Bronchial epithelial cell (primary cell): ENCODE data around the gene MMP17. TPM values are rescaled to one million over a fixed set of nuclear protein-coding genes. Genes with fewer than 3 reads are reported as not detected.

Source experiments
- DNase-seq: peaks from one replicate; pipeline ENCODE4 v3.0.0-alpha.2; 2010; ENCODE audit warnings: low read depth
- FAIRE-seq: peaks from 2 replicates; lab custom pipeline; 2011; peaks lifted over from hg19 to GRCh38; lab: Jason Lieb, UNC
- H3K27me3 ChIP-seq: 2 replicates; pipeline ENCODE4 v1.5.1; 2011; ENCODE audit warnings: low read length; ENCODE audit not compliant: control insufficient read depth, insufficient read depth
- H3K36me3 ChIP-seq: 2 replicates; pipeline ENCODE4 v1.5.1; 2011; ENCODE audit warnings: low read length; ENCODE audit not compliant: control insufficient read depth, insufficient read depth
- H3K4me3 ChIP-seq: 2 replicates; pipeline ENCODE4 v1.5.1; 2011; ENCODE audit warnings: mild to moderate bottlenecking, low read depth, low read length, control low read depth
- total RNA-seq: library from RNA; depleted of rRNA; stranded (reverse); fragments of >200 nt; gene quantifications from 2 replicates; pipeline ENCODE4 v1.2.1, GENCODE V29; 2014
- TF ChIP-seq, protein P1 (sequence below): IDR thresholded peaks from 2 replicates; pipeline ENCODE4 v1.5.1; 2011; ENCODE audit warnings: mild to moderate bottlenecking, moderate library complexity, low read length, control low read depth, inconsistent platforms; ENCODE audit not compliant: insufficient read depth, severe bottlenecking

The MMP17 gene
- total RNA-seq = 4.1 and 4.5 TPM in 2 replicates

DNA sequence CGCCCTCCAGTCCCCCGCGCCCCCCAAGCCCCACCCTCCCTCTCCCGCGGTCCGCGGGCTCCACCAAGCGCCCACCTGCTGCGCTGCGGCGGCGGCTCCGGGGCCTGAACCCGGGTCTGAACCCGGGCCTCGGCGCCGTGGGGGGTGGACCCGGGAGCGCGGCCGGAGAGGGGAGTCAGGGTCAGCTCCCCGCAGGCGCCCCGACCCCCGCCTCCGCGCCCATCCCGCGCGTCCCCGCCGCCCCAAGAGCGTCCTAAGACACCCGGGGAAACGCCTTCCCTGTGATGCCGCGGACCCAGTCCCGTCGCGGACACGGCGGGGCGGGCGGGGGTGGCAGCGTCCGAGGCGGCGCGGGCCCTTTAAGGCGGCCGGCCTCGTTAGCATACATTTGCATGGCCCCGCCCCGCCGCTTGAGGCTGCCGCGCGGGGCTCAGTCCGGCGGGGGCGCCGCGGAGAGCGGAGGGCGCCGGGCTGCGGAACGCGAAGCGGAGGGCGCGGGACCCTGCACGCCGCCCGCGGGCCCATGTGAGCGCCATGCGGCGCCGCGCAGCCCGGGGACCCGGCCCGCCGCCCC lies at the start of gene MMP17:
Gene MMP17 (plus strand): TSS at position 433 of the 574 bp plus-strand sequence. CDS start 102 bp downstream, at position 535.
- FAIRE-seq (no peak), DNase-seq (no peak)
- peak within 1 kb of the TSS; percentile 41 for H3K4me3 ChIP-seq

DNA sequence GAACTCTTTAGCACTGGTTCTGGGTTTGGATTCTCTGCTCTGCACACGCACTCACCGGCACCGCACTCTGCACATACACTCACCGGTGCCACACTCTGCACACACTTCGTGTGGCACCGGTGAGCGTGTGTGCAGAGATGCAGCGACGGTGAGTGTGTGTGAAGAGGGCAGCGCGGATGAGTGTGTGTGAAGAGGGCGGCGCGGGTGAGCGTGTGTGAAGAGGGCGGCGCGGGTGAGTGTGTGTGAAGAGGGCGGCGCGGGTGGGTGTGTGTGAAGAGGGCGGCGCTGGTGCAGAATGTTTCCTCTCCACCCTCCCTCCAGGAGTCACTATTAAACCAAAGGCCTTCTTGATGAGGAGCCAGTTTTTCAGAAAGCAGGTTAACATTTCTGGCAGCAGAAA lies 49.2 kb upstream of the MMP17 start:
- DNase-seq = no peak
- Histone ChIP-seq H3K27me3 (no peaks in the 10 kb centered on the region), H3K4me3 (no peak overlapping the region), H3K36me3 (peaks cover 9% of the 10 kb centered on the region)
- FAIRE-seq = no peak
- TF ChIP-seq, protein P1, sequence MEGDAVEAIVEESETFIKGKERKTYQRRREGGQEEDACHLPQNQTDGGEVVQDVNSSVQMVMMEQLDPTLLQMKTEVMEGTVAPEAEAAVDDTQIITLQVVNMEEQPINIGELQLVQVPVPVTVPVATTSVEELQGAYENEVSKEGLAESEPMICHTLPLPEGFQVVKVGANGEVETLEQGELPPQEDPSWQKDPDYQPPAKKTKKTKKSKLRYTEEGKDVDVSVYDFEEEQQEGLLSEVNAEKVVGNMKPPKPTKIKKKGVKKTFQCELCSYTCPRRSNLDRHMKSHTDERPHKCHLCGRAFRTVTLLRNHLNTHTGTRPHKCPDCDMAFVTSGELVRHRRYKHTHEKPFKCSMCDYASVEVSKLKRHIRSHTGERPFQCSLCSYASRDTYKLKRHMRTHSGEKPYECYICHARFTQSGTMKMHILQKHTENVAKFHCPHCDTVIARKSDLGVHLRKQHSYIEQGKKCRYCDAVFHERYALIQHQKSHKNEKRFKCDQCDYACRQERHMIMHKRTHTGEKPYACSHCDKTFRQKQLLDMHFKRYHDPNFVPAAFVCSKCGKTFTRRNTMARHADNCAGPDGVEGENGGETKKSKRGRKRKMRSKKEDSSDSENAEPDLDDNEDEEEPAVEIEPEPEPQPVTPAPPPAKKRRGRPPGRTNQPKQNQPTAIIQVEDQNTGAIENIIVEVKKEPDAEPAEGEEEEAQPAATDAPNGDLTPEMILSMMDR = no peak

More for the DNA sequence above, at the start of gene MMP17:
- no peaks in the 10 kb centered on the region for H3K36me3 ChIP-seq
- TF ChIP-seq, protein P1 = no peak
- H3K27me3 ChIP-seq = no peaks in the 10 kb centered on the region

DNA sequence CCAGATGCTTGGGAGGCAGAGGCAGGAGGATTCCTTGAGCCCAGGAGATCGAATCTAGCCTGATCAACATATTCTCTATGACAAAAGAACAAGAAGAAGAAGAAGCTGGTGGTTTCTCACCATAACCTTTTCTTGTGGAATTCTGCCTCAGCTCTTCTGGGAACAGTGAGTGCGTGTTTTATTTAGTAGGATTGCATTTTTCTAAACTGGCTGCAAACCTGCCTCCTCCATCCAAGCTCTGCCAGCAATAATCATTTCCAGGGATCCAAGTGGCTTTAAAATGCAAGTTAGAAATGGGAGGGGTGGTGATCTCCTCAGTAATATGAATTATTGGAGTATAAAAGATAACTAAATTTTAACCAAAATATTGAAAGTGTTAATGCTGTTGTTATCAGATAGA lies 46.1 kb upstream of the MMP17 start:
- no peak for DNase-seq
- Histone ChIP-seq H3K4me3 (no peak overlapping the region), H3K27me3 (no peaks in the 10 kb centered on the region), H3K36me3 (peaks cover 12% of the 10 kb centered on the region)
- FAIRE-seq = no peak
- TF ChIP-seq, protein P1 = no peak

DNA sequence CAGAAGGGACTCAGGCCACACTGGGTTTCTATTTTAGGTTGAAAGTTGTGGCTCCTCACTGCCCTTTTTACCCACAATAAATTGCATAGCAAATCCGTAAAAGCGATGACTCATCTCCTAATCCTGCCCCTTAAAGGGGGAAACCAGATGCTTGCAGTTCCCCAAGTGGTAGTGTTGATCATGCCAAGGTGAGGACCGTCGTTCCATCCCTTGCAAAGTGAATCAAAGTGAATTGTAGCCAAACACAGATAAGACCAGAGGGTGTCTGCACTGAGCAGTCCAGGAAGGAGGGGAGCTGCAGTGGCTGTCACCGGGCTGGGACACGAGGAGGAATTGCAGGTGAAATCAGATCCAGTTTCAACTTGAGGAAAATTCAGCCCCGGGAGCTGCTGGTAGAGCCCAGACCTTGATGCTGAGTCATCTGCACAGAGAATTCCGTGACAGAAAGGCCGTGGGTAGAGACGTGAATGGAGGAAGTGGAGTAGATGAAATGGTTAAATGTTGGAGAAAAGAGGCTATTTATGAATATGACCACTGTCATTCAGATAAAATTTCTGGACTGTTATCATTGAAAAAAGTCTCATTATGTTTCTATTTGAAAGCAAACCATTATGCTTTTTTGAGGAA lies 44.2 kb upstream of the MMP17 start:
- DNase-seq (peak; percentile 89), FAIRE-seq (peak; percentile 18)
- TF ChIP-seq, protein P1 = no peak
- H3K27me3 ChIP-seq = no peaks in the 10 kb centered on the region
- H3K36me3 ChIP-seq = peaks cover 14% of the 10 kb centered on the region
- no peak overlapping the region for H3K4me3 ChIP-seq

- Histone ChIP-seq H3K27me3 (no peaks in the 10 kb centered on the region), H3K4me3 (no peak overlapping the region), H3K36me3 (peaks cover 15% of the 10 kb centered on the region)
- DNase-seq (no peak), FAIRE-seq (no peak)
- TF ChIP-seq, protein P1 = no peak
Measured at GRCh38 chr12:131784909-131785762, 43.1 kb upstream of the MMP17 start.
